Bronchial epithelial cell (primary cell): ENCODE data around the gene LETMD1. TPM values are rescaled to one million over a fixed set of nuclear protein-coding genes. Genes with fewer than 3 reads are reported as not detected.

Experiments used
- DNase-seq: peaks from one replicate; pipeline ENCODE4 v3.0.0-alpha.2; 2010; ENCODE audit warnings: low read depth
- FAIRE-seq: peaks from 2 replicates; lab custom pipeline; 2011; peaks lifted over from hg19 to GRCh38; lab: Jason Lieb, UNC
- H3K27me3 ChIP-seq: 2 replicates; pipeline ENCODE4 v1.5.1; 2011; ENCODE audit warnings: low read length; ENCODE audit not compliant: control insufficient read depth, insufficient read depth
- H3K36me3 ChIP-seq: 2 replicates; pipeline ENCODE4 v1.5.1; 2011; ENCODE audit warnings: low read length; ENCODE audit not compliant: control insufficient read depth, insufficient read depth
- H3K4me3 ChIP-seq: 2 replicates; pipeline ENCODE4 v1.5.1; 2011; ENCODE audit warnings: mild to moderate bottlenecking, low read depth, low read length, control low read depth
- CTCF ChIP-seq: IDR thresholded peaks from 2 replicates; pipeline ENCODE4 v1.5.1; 2011; ENCODE audit warnings: mild to moderate bottlenecking, moderate library complexity, low read length, control low read depth, inconsistent platforms; ENCODE audit not compliant: insufficient read depth, severe bottlenecking
- total RNA-seq: library from RNA; depleted of rRNA; stranded (reverse); fragments of >200 nt; gene quantifications from 2 replicates; pipeline ENCODE4 v1.2.1, GENCODE V29; 2014

Gene LETMD1
- total RNA-seq, 1 donor from 2014 or later, result 67.9 TPM

GRCh38 chr12:51049525-51049924, 1.4 kb downstream of the LETMD1 start:
- Histone ChIP-seq H3K36me3 (peaks cover 3% of the 10 kb centered on the region), H3K4me3 (no peak overlapping the region), H3K27me3 (no peaks in the 10 kb centered on the region)
- no peak for TF ChIP-seq CTCF
- DNase-seq (no peak), FAIRE-seq (no peak)

GRCh38 chr12:51051787-51052186, 3.7 kb downstream of the LETMD1 start:
- no peak for DNase-seq
- no peak for FAIRE-seq
- no peaks in the 10 kb centered on the region for H3K27me3 ChIP-seq
- no peak overlapping the region for H3K4me3 ChIP-seq
- no peak for TF ChIP-seq CTCF
- H3K36me3 ChIP-seq, result peaks cover 5% of the 10 kb centered on the region

- TF ChIP-seq CTCF, result no peak
- Histone ChIP-seq H3K4me3 (no peak overlapping the region), H3K36me3 (peaks cover 16% of the 10 kb centered on the region), H3K27me3 (no peaks in the 10 kb centered on the region)
- no peak for DNase-seq
- FAIRE-seq, result no peak
Measured at GRCh38 chr12:51055060-51055459, 6.9 kb downstream of the LETMD1 start.

- FAIRE-seq (peak; percentile 62), DNase-seq (peak; percentile 95)
- no peak for TF ChIP-seq CTCF
- Histone ChIP-seq H3K36me3 (peaks cover 16% of the 10 kb centered on the region), H3K4me3 (no peak overlapping the region), H3K27me3 (no peaks in the 10 kb centered on the region)
Measured at GRCh38 chr12:51056242-51056641, 8.1 kb downstream of the LETMD1 start.

GRCh38 chr12:51059086-51059485, 11.0 kb downstream of the LETMD1 start:
- Histone ChIP-seq H3K27me3 (no peaks in the 10 kb centered on the region), H3K4me3 (no peak overlapping the region), H3K36me3 (peaks cover 19% of the 10 kb centered on the region)
- no peak for TF ChIP-seq CTCF
- FAIRE-seq (no peak), DNase-seq (no peak)
